ENCODE results near the gene CIB4.

The CIB4 gene

DNA sequence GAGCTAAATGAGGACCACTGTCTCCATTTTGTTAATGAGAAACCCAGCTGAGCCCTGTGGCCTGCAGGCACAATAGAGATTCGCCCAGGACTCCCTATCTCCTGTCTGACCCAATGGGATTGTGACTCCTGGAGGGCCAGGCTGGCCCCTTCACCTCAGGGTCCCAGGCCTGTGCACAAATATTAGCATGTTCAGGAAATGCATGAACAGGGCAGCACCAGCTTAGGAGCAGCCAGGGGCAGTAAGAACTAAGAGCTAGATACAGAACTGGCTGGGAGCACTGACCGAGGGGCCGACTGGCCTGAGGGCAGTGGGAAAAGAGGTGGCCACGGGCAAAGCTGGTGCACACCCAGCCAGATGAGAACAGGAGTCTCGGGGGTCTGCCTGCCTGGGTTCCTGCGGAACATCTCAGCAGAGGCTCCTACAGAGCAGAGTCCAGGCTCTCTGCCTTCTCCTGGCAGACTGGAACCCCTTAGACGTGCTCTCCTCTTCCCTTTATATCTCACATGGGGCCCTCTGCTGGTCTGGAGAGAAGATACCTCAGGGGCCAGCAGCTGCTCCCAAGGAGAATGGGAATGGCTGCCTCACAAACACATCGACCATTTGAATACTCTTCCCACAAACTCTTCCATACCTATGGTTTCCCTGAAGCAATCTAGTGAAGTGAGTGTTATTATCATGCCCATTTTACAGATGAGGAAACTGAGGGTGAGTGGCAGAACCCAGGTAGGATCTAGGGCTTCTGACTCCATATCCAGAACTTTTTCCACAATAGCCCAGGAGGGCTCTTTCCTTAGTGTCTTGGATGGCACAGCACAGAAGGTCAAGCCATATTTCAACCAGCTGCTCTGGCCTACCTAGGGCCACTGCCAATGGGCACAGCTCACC, 85.7 kb downstream of the CIB4 start:
- no peak for DNase-seq (ENCODE audit: low read depth in 4 of 4, low spot score in 1 of 4)

DNA sequence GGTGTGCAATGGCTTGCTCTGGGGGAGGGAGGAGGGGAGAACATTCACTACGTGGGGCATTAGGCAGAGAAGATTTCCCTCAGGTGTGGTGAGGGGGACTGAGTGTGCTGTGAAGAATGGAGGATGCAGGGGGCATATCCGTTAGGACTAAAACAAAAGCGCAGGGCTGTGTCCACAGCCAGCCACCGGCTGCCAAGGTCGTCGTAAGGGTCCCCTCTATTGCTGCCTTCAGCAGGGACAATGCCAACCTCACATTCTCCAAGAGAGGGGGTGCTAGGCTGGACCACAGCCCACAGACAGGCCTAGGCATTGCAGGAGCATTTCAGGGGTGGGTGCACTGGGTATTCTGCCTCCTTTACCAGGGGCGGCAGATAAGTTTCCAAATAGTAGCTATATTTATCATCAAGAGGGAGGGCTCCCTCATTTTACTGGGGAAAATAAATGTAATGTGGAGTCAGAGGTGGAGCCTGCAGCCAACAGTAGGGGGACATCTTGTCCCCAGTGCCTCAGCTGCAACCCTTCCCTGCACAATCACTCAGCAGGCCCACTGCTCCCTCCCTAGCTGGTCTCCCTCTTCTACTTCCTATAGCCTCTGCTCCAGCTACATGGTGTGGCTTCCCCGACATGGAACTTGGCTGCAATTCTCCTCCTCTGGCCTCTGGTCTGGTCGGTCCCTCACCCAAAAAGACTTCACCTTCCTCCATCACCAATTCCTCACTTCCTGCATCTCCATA, 88.4 kb downstream of the CIB4 start:
- DNase-seq (ENCODE audit: low read depth in 4 of 4, low spot score in 1 of 4) = no peak

DNA sequence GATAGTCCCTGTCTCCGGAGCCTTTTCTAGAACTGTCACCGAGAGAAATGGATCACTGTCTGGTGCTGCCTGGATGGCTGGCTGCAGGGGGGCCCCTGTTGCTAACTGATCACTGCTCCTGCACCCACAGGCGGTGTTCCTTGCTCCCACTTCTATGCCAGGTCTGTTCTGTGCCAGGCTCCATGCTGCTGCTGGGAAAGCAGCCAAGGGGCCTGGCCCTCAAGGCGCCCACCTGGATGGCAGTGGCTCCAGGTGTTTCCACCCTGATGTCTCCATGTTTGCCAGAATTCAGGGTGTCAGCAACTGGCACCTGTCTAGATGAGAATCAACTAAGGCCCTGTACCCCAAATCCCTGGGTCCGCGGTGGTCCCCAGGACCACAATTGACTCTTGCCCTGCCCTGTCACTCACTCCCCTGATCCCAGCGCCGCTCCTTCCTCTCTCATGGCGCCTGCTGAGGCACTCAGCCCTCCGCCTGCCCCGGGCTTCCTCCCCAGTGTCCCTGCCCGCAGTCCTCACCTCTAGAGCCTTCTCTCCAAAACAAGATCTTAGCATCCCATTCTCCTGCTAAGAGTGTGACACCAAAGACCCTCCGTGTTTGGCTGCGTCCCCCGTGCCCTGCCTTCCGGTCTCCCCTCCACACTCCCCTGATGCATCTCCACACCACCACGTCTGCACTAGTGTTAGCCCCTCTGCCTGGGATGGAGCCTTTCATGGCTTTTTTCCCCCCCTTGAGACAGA, 90.7 kb downstream of the CIB4 start:
- no peak for DNase-seq (ENCODE audit: low read depth in 4 of 4, low spot score in 1 of 4)

DNA sequence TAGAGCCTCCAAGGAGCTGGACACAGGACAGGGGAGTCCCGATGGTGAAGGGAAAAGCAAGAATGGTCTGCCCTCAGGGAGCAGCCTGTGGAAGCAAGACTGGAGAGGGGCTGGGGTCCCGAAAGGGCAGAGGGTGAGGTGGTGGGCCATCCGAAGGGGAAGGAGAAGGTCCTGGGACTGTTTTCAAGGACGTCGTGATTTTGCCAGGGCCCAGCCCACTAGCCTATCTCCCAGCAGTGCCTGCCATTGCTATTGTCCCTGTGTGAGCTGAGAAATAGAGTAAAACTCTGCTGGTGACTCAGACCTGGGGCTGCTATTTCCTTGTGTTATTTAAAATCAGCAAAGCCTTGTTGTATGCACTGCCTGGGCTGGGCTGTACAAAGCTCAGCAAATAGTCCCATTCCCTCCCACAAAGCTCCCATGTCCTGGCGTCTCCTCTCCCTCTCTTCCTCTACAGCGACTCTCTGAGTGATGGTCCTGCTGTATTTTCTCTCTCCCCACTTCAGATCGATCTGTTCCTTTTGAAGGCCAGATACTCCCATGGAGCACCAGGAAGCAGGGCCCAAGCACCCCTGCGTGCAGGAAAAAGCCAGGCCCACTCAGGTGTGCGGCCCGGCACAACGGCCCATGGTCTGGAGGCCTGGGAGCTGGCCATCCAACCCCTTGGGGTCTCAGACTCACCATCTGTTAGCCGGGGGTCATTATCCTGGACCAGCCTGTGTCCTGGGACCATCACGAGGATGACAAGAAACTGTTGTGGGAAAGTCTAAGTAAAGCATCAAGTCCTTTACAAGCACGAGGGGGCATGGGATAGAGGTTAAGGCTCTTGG, 98.3 kb downstream of the CIB4 start:
- DNase-seq (ENCODE audit: low read depth in 4 of 4, low spot score in 1 of 4) = no peak

DNA sequence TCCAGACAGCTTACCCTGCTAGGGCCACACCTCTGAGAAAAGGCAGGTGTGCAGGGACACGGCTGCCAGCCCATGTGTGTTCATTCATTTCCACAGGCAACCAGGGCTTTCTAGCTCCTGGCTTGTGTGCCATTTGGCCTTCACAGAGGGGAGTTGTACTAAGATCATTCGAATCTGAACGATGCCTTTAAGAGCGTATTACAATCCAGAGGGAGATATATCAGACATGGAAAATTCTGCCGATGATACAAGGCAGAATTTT, 99.0 kb downstream of the CIB4 start:
- no peak for DNase-seq (ENCODE audit: low read depth in 4 of 4, low spot score in 1 of 4)

DNA sequence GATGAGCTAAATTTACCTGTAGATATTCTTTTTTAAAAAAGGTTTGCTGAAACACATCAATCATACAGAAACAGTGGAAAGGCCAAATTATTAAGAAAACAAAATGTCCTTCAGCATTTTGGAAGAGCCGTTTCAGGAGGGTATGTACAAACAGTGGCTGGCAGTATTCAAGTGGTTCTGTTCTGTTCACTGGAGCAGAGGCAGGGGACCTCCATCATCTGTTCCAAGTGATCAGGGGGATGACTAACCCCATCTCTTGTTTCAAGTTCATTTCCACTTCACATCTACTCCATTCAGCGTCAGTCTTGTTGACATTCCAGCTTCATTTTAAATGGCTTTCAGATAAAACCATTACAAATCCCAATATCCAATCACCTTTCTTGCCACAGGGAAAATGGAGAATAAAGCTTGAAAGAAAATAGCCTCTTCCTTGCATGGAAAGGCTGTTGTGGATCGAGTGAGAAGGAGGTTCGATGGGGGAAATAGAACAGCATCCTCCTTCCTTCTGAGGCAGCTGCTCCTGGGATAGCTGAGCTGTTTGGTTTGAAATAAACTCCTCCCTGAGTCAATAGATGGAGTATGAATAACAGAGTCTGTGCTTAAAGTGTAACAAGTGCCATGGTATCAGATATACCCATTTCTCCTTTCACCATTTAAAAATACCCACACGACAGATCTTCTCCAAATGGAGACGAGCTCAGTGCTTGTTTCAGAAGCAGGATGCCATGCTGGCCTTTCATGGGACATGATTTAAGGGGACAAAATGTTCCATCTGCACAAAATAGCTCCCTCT, 99.6 kb downstream of the CIB4 start:
- no peak for DNase-seq (ENCODE audit: low read depth in 4 of 4, low spot score in 1 of 4)

DNA sequence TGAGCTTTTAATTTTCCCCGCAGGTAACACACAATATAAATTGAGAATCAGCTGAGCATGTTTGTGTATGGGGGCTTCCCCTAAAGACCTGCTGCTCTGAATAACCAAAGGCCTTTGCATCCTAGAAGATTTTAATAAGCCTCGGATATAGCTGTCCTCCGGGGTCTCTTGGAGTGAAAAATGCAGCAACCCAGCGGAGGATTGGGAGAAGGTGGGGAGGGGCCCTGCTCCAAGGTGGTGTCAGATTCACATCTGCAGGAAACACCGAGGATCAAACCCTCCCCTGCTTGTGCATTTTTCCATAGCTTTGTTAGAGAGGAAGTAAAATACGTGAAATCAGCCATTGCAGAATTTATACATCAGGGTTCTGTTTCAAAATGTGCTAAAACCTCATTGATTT, 100.2 kb downstream of the CIB4 start:
- no peak for DNase-seq (ENCODE audit: low read depth in 4 of 4, low spot score in 1 of 4)

DNA sequence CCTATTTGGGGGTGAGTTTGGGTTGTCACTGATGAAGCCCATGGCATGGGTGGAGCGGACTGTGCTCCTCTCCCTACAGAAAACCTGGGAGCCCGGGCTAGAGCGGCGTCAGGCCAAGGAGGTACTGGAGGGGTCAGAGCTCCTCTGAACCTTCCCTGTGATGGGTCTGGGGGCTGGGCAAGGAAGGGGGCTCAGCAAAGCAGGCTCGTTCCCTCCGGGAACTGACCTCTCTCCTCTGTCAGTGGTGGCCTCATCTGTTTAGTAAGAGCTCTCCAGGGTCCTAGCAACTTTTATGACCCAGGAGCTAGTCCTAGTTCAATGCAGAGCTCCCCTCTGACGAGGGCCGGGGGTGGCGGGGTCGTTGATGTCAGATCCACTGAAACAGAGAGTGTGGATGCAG, 100.9 kb downstream of the CIB4 start:
- DNase-seq (ENCODE audit: low read depth in 4 of 4, low spot score in 1 of 4) = no peak

DNA sequence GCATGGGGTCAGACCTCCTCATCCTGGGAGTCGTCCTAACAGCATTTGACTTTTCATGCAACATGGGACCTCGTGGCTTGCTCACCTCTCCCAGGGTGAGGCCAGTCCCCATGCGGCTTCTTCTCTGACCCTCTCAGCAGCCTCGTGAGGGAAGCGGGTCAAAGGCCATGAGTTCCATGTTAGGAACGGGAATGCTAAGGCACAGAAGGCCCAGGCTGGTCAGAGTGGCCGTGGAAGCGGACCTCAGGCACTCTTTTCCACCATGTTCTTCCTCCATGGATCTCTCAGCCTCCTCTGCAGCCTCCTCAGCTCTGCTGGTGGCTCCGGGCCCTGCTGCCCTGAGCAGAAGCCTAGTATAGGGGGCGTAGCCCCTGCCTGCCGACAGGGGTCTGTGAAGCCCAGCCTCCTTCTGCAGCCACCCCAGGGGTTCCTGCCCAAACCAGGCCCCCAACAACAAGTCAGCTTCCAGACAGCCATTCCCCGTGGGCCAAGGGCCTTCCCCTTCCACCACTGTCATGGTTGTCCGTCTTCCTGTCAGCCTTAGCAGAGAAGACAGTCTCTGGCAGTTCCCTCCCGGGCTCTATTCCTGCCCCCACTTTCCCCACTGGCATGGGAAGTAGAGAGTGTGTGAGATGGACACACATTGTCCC, 103.2 kb downstream of the CIB4 start:
- DNase-seq (ENCODE audit: low read depth in 4 of 4, low spot score in 1 of 4) = no peak

DNA sequence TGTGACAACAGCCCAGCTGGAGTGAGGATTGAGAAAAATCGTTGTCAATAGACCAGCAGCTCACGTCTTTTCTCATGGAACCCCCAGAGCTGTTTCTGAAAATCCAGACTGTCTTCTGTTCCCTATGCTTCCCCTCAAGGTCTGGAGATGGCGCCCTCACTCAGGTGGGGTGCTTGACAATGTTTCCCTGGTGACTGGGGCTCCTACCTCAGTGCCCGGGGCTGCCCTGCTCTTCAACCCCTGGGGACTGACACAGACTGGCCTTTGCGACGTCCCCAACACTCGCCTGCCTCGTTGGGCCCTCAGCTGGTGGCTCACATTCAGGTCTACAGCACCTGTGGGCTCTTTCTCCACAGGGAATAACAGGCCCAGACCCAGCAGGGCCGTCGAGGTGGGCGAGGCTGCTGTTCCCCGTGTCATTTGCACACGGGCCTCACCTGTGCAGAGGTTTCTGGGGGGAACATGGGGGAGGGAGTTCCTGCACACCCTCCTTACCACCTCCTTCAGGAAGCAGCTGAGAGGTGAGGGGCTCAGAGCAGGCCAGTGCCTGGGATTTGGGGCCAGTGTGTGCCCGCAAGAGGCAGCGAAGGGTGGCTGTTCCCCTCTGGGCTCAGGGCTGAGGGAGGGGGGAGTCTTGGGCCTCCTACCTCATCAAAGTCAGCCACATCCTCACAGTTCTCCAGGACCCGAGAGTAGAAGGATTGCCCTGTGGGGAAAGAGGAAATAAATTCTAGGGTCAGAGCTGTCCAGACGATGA, 103.9 kb downstream of the CIB4 start:
- no peak for DNase-seq (ENCODE audit: low read depth in 4 of 4, low spot score in 1 of 4)

DNA sequence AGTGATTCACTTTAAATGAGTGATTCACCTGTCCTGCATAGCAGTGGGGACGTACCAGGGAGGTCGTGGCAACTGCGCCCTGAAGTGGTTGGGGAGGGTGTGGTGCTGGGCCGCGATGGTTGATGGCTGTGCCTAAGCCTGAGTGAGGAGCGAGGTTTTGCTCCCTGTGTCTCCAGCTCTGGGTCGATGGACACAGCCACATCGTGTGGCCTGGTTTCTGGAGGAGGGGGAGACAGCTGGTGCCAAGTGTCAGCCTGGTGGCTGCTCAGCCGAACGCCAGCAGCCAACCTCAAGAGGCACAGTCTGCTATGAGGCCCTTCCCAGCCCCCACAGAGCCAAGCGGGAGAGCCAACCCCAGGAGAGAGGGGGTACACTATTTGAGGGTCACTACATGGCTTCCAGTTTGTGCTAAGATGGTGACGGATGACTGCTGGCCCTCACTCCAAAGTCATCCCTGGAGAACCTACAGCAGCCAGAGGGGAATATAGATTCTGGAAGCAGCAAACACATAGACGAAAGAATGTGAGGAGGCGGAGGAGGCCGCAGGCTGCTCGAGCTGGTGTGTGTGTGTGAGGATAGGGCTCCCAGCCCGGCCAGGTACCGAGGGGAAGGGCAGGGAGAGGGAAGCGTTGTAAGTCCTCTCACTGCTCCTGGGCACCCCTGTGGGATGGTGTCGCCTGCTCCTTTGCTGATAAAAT, 104.6 kb downstream of the CIB4 start:
- no peak for DNase-seq (ENCODE audit: low read depth in 4 of 4, low spot score in 1 of 4)

DNA sequence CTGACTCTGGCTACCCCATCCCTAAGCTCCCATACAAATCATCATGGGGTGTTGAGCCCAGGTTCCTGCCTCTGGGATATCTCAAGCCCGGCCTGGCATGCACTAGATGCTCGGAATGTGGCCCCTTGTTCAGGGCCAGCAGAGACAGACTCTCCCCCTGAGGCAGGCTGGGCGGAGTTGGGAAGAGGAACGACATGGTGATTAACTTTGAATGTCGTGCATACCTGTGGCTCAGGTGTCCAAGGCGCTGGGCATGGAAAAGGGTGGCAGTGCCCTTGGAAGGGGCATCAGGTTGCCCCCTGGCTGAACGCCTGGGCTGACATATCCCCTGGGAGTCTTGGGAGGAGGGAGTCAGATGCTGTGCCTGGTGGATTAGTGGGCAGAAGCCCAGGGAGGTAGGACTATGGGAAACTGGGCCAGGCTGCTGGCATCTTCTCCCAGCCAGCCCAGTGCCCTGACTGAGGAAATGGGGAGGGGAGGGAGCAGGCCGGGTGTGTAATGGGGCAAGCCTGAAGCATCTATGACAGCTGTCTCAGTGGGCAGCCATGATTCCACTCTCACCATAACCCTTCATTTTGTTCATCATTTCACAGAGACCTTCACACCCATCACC, 105.4 kb downstream of the CIB4 start:
- DNase-seq (ENCODE audit: low read depth in 4 of 4, low spot score in 1 of 4) = no peak

DNA sequence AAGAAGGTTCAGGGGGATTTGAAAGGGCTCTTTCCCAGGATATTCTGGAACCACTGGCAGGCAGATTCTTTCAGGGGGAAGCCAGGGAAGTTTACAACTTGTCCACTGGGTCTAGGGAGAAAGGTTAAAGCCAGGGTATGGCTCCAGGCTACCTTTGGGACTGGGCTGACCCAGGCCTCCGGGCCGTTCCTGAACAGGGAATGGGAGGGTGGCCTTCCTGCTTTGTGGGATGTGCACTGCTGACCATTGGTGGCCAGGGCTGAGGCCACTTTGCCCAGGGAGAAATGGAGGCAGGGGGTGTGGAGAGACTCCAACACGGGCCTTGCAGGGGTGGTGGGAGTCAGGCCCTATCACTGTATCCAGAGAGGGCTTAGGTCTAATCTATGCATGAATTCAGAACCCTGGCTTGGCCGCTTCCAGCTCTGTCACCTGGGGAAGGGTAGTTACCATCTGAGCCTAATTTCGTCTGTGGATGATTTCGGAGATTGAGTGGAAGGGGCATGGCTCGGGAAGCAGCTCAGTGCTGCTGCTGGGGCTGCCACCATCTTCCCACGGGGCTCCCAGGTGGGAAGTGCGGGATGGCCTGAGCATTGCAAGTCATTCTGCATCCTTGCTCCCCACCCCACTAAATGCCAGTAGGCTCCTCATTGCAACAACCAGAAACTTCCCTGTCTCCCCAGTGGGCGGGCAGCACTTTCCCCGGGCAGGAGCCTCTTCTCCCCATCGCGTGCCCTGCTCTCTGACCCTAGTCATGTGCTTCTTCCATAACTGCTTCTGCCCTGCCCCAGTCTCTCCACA, 106.1 kb downstream of the CIB4 start:
- no peak for DNase-seq (ENCODE audit: low read depth in 4 of 4, low spot score in 1 of 4)

DNA sequence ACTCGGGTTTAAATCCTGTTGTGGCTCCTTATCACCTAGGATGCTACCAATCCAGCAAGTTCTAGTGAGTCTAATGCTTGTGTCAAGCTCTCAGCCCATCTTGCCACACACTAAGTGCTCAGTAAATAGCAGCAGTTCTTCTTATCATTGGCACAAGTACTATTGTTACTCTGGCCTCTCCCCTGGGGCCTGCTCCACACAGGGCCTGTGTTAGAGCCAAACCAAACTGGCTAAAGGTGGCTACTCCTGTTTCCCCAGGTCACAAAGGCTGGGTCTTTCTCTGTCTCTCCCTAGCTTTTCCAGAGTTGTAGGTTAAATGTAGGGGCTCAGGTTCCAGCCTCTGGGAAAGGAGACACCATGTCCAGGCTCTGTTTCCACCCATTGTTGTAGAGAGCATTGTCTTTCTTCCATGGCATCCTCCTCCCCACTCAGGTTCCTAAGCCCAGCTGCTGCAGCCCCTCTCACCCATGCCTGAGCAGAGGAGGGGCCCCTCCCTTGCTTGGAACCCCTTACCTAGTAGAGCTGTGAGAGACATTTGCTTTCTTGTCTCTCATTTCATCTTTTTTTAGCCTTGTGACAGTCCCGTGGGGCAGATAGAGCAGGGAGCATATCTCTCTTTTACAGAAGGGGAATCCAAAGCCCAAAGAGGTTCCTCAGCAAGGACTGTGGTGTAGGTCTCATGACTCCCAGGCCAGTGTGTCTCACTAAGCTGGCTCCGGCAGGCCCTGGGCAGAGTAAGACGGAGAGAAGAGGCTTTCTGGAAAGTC, 106.9 kb downstream of the CIB4 start:
- DNase-seq (ENCODE audit: low read depth in 4 of 4, low spot score in 1 of 4) = no peak

DNA sequence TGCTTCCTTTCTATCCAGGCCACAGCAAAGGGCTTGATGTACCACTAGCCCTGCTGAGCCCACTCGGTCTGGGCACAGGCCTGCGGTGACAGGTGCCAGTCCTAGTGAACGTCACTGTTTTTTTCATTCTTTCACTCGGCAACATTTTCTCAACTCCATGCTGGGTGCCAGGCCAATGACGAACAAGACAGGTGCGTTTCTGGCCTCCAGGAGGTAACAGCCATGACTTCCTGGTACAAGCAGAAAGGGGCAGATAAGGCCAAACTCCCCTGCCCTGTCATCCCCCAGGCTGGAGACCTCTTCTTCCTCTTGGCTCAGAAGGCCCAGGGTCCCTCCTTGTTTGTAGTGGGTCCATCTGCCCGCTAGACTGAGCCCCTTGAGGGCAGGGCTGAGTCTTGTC, 107.5 kb downstream of the CIB4 start:
- DNase-seq (ENCODE audit: low read depth in 4 of 4, low spot score in 1 of 4) = no peak
